ENCODE data around the gene BORCS6. TPM values are rescaled to one million over a fixed set of nuclear protein-coding genes. Genes with fewer than 3 reads are reported as not detected.

Gene BORCS6
- total and polyA plus RNA-seq, 2 of the 13 experiments (the other 11 are each of a cell fraction or from before 2014, with no cell fraction given): 2.0 to 5.1 TPM

DNA sequence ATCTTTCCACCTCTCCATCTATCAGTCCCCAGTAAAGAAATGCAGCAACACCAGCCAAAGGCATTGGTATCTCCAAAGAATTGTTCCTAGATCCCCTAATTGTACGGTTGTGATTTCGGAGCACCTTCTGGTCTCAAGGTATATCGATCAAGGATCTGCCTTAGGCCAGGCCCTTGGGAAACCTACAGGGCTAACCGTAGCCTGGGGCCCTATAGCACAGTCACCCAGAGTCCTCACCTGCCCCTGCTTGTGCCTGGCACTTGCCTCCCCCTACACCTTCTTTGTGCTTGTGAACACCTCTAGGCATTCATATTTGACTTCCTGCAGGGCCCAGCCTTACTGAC lies 37.2 kb upstream of the BORCS6 start:
- WGBS (ENCODE audit: low lambda C conversion rate): 95% methylated on average over 4 of the region's 4 CpGs
- Histone ChIP-seq H4K20me1 (ENCODE audit: insufficient read depth, low read length) (peaks cover 4% of the 10 kb centered on the region; the same call in 1 of the 2 replicates), H3K4me1 (ENCODE audit: insufficient read depth, low read length) (peaks cover 8% of the 10 kb centered on the region), H3K4me3 (replicated peaks in 1 of 3; ENCODE audit: insufficient read depth in 1 of 3, low read depth in 2 of 3, low read length in 3 of 3) (no peak overlapping the region), H2AFZ (ENCODE audit: low read length) (no peak overlapping the region), H3K79me2 (ENCODE audit: insufficient read depth, low read length) (no peaks in the 10 kb centered on the region), H3K4me2 (ENCODE audit: low read depth, low read length) (no peak overlapping the region), H3K36me3 (replicated peaks in 1 of 2; ENCODE audit: control insufficient read depth in 1 of 2, insufficient read depth in 2 of 2, low read length in 2 of 2) (peaks cover 21 to 52% of the 10 kb centered on the region in 2 experiments), H3K27ac (ENCODE audit: extremely low read length, insufficient read depth, low read length) (no peak overlapping the region), H3K27me3 (ENCODE audit: control insufficient read depth in 1 of 2, insufficient read depth in 2 of 2, low read length in 2 of 2) (no peaks in the 10 kb centered on the region; a peak in 1 of 5 replicates), H3K9ac (ENCODE audit: insufficient read depth, low read depth, low read length) (no peak overlapping the region), H3K9me3 (ENCODE audit: low read length) (no peaks in the 10 kb centered on the region)
- in situ Hi-C loops (cut with HindIII; ENCODE audit: extremely low pct_ligation_motif_present, low pct_unique_long_range_greater_than_20kb) (no loop called here), intact Hi-C loops (cut with micrococcal nuclease; ENCODE audit: unreplicated experiment) (no loop called here)
- POLR2A ChIA-PET: interaction anchor here (1.0 to 1.7 kb wide), 3 partner anchors 21 to 68 kb away, joined by 3 to 7 read pairs (median 5); partner anchors contain the start of genes CTC1 and SLC25A35
- 0 out of 2 replicates have a peak, but pooled peaks have one; percentile 3 for TF ChIP-seq ZC3H13 (CRISPR knock-in tag; IDR thresholded peaks at IDR 0.05)
- TF ChIP-seq, protein P1, sequence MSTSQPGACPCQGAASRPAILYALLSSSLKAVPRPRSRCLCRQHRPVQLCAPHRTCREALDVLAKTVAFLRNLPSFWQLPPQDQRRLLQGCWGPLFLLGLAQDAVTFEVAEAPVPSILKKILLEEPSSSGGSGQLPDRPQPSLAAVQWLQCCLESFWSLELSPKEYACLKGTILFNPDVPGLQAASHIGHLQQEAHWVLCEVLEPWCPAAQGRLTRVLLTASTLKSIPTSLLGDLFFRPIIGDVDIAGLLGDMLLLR (CRISPR knock-in tag; IDR thresholded peaks at IDR 0.05): no peak
- DNase-seq (ENCODE audit: low spot score): no peak
- no peak for ATAC-seq
- no TSS peak for BruUV-seq (replicated peaks)
- CTCF ChIA-PET (ENCODE audit: low intra/inter-chr PET ratio, low total read pairs): no interaction called here
- no peak for FAIRE-seq

DNA sequence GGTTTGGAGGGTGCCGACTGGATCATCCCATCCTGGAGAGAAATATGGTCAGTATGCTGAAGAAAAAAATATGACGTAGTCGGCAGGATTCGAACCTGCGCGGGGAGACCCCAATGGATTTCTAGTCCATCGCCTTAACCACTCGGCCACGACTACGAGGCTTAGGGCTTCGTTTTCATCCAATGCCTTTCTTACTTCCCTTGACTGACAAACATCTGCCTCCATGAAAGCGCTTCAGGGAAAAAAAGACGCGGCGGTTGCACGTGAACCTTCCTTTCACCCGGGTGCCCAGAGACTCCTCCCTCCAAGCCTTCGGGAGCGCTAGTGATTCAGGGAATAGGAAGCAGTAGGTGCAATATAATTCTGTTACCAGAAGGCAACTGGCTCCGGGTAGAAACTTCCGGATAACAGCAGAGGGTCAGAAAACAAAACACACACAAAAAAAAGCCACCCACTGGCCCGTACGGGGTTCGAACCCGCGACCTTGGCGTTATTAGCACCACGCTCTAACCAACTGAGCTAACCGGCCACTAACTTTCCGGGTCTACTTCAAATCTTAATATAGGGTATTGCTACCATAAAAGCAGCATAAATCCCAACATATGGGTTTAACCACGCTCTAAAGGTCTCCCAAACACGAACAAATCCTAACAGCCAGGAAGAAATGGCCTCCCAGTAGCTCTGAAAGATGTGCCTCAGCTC lies 36.7 kb upstream of the BORCS6 start:
- Histone ChIP-seq H3K4me3 (replicated peaks in 1 of 3; ENCODE audit: insufficient read depth in 1 of 3, low read depth in 2 of 3, low read length in 3 of 3) (no peak overlapping the region), H3K4me2 (ENCODE audit: low read depth, low read length) (no peak overlapping the region), H2AFZ (ENCODE audit: low read length) (no peak overlapping the region), H3K9me3 (ENCODE audit: low read length) (no peaks in the 10 kb centered on the region), H3K27me3 (ENCODE audit: control insufficient read depth in 1 of 2, insufficient read depth in 2 of 2, low read length in 2 of 2) (no peaks in the 10 kb centered on the region; a peak in 1 of 5 replicates), H3K79me2 (ENCODE audit: insufficient read depth, low read length) (no peaks in the 10 kb centered on the region), H4K20me1 (ENCODE audit: insufficient read depth, low read length) (peaks cover 4% of the 10 kb centered on the region; the same call in 1 of the 2 replicates), H3K9ac (ENCODE audit: insufficient read depth, low read depth, low read length) (no peak overlapping the region), H3K27ac (ENCODE audit: extremely low read length, insufficient read depth, low read length) (no peak overlapping the region), H3K36me3 (replicated peaks in 1 of 2; ENCODE audit: control insufficient read depth in 1 of 2, insufficient read depth in 2 of 2, low read length in 2 of 2) (peaks cover 20 to 46% of the 10 kb centered on the region in 2 experiments), H3K4me1 (ENCODE audit: insufficient read depth, low read length) (peaks cover 8% of the 10 kb centered on the region)
- in situ Hi-C loops (cut with HindIII; ENCODE audit: extremely low pct_ligation_motif_present, low pct_unique_long_range_greater_than_20kb) (no loop called here), intact Hi-C loops (cut with micrococcal nuclease; ENCODE audit: unreplicated experiment) (no loop called here)
- no peak for DNase-seq (ENCODE audit: low spot score)
- BruUV-seq (replicated peaks): no TSS peak
- WGBS (ENCODE audit: low lambda C conversion rate): 93% methylated on average over 32 of the region's 32 CpGs
- FAIRE-seq: no peak
- POLR2A ChIA-PET: interaction anchor here (1.0 to 1.7 kb wide), 4 partner anchors 9 to 68 kb away, joined by 3 to 7 read pairs (median 4); partner anchors contain the start of genes CTC1 and SLC25A35
- no peak for ATAC-seq
- TF ChIP-seq MAFK (conservative IDR thresholded peaks at IDR 0.05 in 1 of 2, IDR thresholded peaks at IDR 0.05 in 1 of 2; ENCODE audit: low read length in 2 of 2) (peak; percentile 31 to 64), MAFF (IDR thresholded peaks at IDR 0.05; ENCODE audit: low read depth, low read length) (0 out of 2 replicates have a peak, but pooled peaks have one; percentile 13), POLR2AphosphoS5 (IDR thresholded peaks at IDR 0.05; ENCODE audit: low read depth, low read length) (0 out of 2 replicates have a peak, but pooled peaks have one; percentile 31), ZC3H13 (CRISPR knock-in tag; IDR thresholded peaks at IDR 0.05) (peak; percentile 63; the same call in 1 of the 2 replicates), ZNF24 (IDR thresholded peaks at IDR 0.05) (peak; percentile 76; the same call in 1 of the 2 replicates), POLR2G (IDR thresholded peaks at IDR 0.05; ENCODE audit: low read depth, low read length) (peak; percentile 48; the same call in 1 of the 2 replicates), ZNF12 (CRISPR knock-in tag; IDR thresholded peaks at IDR 0.05) (no peak), TOE1 (CRISPR knock-in tag; IDR thresholded peaks at IDR 0.05) (no peak), ZNF878 (CRISPR knock-in tag; IDR thresholded peaks at IDR 0.05) (no peak)
- CTCF ChIA-PET (ENCODE audit: low intra/inter-chr PET ratio, low total read pairs): no interaction called here

All from HepG2 (cell line).